Measurements from ENCODE around the gene EPDR1. TPM values are rescaled to one million over a fixed set of nuclear protein-coding genes. Genes with fewer than 3 reads are reported as not detected.

The EPDR1 gene
- total and polyA plus RNA-seq, 8 donors, result 2.4 to 12.3 (median 7.3) TPM

- peaks cover 0 to 5% (median 0%) of the 10 kb centered on the region in 3 donors for H3K4me1 ChIP-seq
- FAIRE-seq (no peak), DNase-seq (no peak), ATAC-seq (peak in 2 of 4 donors; percentile 30 to 57)
- intact Hi-C loops (cut with DNase I), result no loop called here
- H3K27ac ChIP-seq, result no peak overlapping the region
- H3K27me3 ChIP-seq, result no peaks in the 10 kb centered on the region
- H3K4me3 ChIP-seq, result no peak overlapping the region
- H3K36me3 ChIP-seq, result no peaks in the 10 kb centered on the region
- H3K9me3 ChIP-seq, result no peaks in the 10 kb centered on the region
- no peak for TF ChIP-seq CTCF (IDR thresholded peaks at IDR 0.05)
- WGBS, 2 donors, result 49 to 54% methylated on average over 9 of the region's 9 CpGs
Measured at GRCh38 chr7:37933018-37933566, 12.7 kb downstream of the EPDR1 start.

- peaks cover 14 to 42% (median 20%) of the 10 kb centered on the region in 3 donors for H3K4me1 ChIP-seq
- H3K36me3 ChIP-seq, result no peaks in the 10 kb centered on the region
- intact Hi-C loops (cut with DNase I), result no loop called here
- no peak for TF ChIP-seq CTCF (IDR thresholded peaks at IDR 0.05)
- no peak overlapping the region for H3K4me3 ChIP-seq
- no peaks in the 10 kb centered on the region for H3K27me3 ChIP-seq
- WGBS, 2 donors, result 24% methylated on average over 12 of the region's 12 CpGs
- peak; percentile 98 to 99 (median 99) for ATAC-seq
- DNase-seq, result peak; percentile 81 to 96 (median 94)
- no peak for FAIRE-seq
- H3K9me3 ChIP-seq, result no peaks in the 10 kb centered on the region
- peak overlapping the region; percentile 66 to 86 (median 72) for H3K27ac ChIP-seq
Measured at GRCh38 chr7:37942934-37943610, 22.6 kb downstream of the EPDR1 start.

GRCh38 chr7:37943905-37944736, 23.7 kb downstream of the EPDR1 start:
- peak in 2 of 4 donors; percentile 24 to 31 for ATAC-seq
- intact Hi-C loops (cut with DNase I), result no loop called here
- FAIRE-seq, result no peak
- no peak for DNase-seq
- peaks cover 14 to 42% (median 20%) of the 10 kb centered on the region in 3 donors for H3K4me1 ChIP-seq
- H3K9me3 ChIP-seq, result no peaks in the 10 kb centered on the region
- no peak overlapping the region for H3K4me3 ChIP-seq
- H3K27me3 ChIP-seq, result no peaks in the 10 kb centered on the region
- no peaks in the 10 kb centered on the region for H3K36me3 ChIP-seq
- WGBS, 2 donors, result 51 to 68% methylated on average over 8 of the region's 8 CpGs
- no peak for TF ChIP-seq CTCF (IDR thresholded peaks at IDR 0.05)
- peak overlapping the region; percentile 12 to 86 (median 72) for H3K27ac ChIP-seq

GRCh38 chr7:37944737-37945054, 24.3 kb downstream of the EPDR1 start:
- intact Hi-C loops (cut with DNase I), result no loop called here
- ATAC-seq (no peak), FAIRE-seq (no peak), DNase-seq (no peak)
- Histone ChIP-seq H3K4me1 (peaks cover 14 to 39% (median 16%) of the 10 kb centered on the region in 3 donors), H3K27ac (peak overlapping the region in 1 of 4 donors; percentile 76), H3K9me3 (no peaks in the 10 kb centered on the region), H3K27me3 (no peaks in the 10 kb centered on the region), H3K4me3 (no peak overlapping the region), H3K36me3 (no peaks in the 10 kb centered on the region)
- no peak for TF ChIP-seq CTCF (IDR thresholded peaks at IDR 0.05)
- 77 to 83% methylated on average over 2 of the region's 2 CpGs for whole genome bisulfite sequencing, 2 donors
